Breast epithelium (tissue), 4 donors: ENCODE results near the gene TTLL12. TPM values are rescaled to one million over a fixed set of nuclear protein-coding genes. Genes with fewer than 3 reads are reported as not detected.

Source experiments
- DNase-seq, 2 donors: peaks; one replicate each; pipeline ENCODE4 v3.0.0-alpha.2; 2019; ENCODE audit warnings: low spot score in 2 of 2
- H3K27ac ChIP-seq, 2 donors: fragments of 200-600 bp; sonication (generic) in 1 of 2; one replicate each; pipeline ENCODE4 v1.5.1; 2016 to 2019; ENCODE audit warnings: mild to moderate bottlenecking in 1 of 2
- H3K27me3 ChIP-seq, 2 donors: fragments of 200-600 bp; sonication (generic) in 1 of 2; one replicate each; pipeline versions ENCODE4 v1.5.1 to v1.6.0; 2017 to 2019; ENCODE audit warnings: control low read depth in 1 of 2, mild to moderate bottlenecking in 1 of 2
- H3K36me3 ChIP-seq: fragments of 200-600 bp; one replicate; pipeline ENCODE4 v1.5.1; 2019
- H3K4me1 ChIP-seq, 2 donors: fragments of 200-600 bp; sonication (generic); one replicate each; pipeline ENCODE4 v1.5.1; 2016 to 2019; ENCODE audit warnings: control low read depth in 1 of 2
- H3K4me3 ChIP-seq, 3 donors: fragments of 200-600 bp; sonication (generic); 1 replicate in 2 of 3; 2 replicates in 1 of 3; pipeline ENCODE4 v1.5.1; 2016 to 2019; ENCODE audit warnings: mild to moderate bottlenecking in 3 of 3, moderate library complexity in 2 of 3
- H3K9me3 ChIP-seq, 2 donors: fragments of 200-600 bp; sonication (generic) in 1 of 2; one replicate each; pipeline ENCODE4 v1.5.1; 2016 to 2019; ENCODE audit warnings: control low read depth in 1 of 2
- CTCF ChIP-seq, 3 donors: fragments of 450-650 bp; IDR thresholded peaks; one replicate each; pipeline ENCODE4 v1.5.1; 2016 to 2017; ENCODE audit warnings: antibody characterized with exemption in 3 of 3, mild to moderate bottlenecking in 3 of 3, moderate library complexity in 3 of 3
- POLR2A ChIP-seq: fragments of 450-650 bp; IDR thresholded peaks from one replicate; pipeline ENCODE4 v1.6.1; 2016; ENCODE audit warnings: antibody characterized with exemption, mild to moderate bottlenecking, moderate library complexity
- POLR2AphosphoS5 ChIP-seq, 3 donors: sonication (generic); formaldehyde crosslinking; IDR thresholded peaks; one replicate each; pipeline ENCODE4 v1.6.1; 2017; ENCODE audit warnings: antibody characterized with exemption in 3 of 3
- intact Hi-C: fragments of 100-400 bp; cut with DNase I; formaldehyde crosslinking; loops from one replicate; pipeline ENCODE4 v1.15.1; 2023; ENCODE audit warnings: low total_unique reads
- total RNA-seq, 3 donors: library from RNA; depleted of rRNA; stranded (reverse); fragments of >200 nt; gene quantifications; one replicate each; pipeline ENCODE4 v1.1.0, GENCODE V29; 2016

TTLL12 gene
- total RNA-seq, 3 donors from 2014 or later, result 25.9 to 36.0 (median 31.4) TPM

DNA sequence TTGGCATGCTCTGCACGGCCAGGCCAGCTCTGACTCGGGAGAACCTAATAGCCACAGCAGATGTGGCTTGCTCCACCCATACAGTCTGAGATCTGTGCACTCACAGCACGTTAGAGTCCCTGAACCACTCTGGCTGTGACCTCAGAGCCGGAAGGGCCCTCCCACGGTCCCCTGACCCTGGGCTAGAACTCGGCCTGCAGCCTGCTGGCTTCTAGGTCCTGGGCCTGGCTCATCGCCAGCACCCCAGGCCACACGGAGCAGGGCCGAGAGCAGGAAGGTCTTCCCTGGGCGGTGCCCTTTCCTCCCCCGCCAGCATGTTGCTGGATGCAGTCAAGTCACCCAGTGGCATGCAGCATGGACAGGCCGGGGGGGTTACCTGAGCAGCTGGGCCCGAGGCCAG is 35.3 kb upstream of the TTLL12 start:
- TF ChIP-seq CTCF (IDR thresholded peaks at IDR 0.05), result no peak
- TF ChIP-seq POLR2A, result no peak
- TF ChIP-seq POLR2AphosphoS5 (IDR thresholded peaks at IDR 0.05), result no peak
- DNase-seq, result no peak
- intact Hi-C loops, result no loop called here
- no peaks in the 10 kb centered on the region for H3K36me3 ChIP-seq
- H3K4me1 ChIP-seq, result peaks cover 6 to 9% of the 10 kb centered on the region in 2 donors
- no peaks in the 10 kb centered on the region for H3K27me3 ChIP-seq
- H3K4me3 ChIP-seq, result no peak overlapping the region
- H3K27ac ChIP-seq, result no peak overlapping the region
- no peaks in the 10 kb centered on the region for H3K9me3 ChIP-seq

GRCh38 chr22:43220625-43221380 is 33.9 kb upstream of the TTLL12 start:
- Histone ChIP-seq H3K4me1 (peaks cover 6% of the 10 kb centered on the region in 2 donors), H3K27me3 (no peaks in the 10 kb centered on the region), H3K36me3 (no peaks in the 10 kb centered on the region), H3K9me3 (no peaks in the 10 kb centered on the region), H3K27ac (no peak overlapping the region), H3K4me3 (no peak overlapping the region)
- intact Hi-C loops, result no loop called here
- TF ChIP-seq CTCF (IDR thresholded peaks at IDR 0.05), result no peak
- TF ChIP-seq POLR2A, result no peak
- TF ChIP-seq POLR2AphosphoS5 (IDR thresholded peaks at IDR 0.05), result no peak
- DNase-seq, result no peak

- no peak for DNase-seq
- Histone ChIP-seq H3K36me3 (no peaks in the 10 kb centered on the region), H3K4me3 (no peak overlapping the region), H3K9me3 (no peaks in the 10 kb centered on the region), H3K27ac (no peak overlapping the region), H3K27me3 (no peaks in the 10 kb centered on the region), H3K4me1 (peaks cover 6% of the 10 kb centered on the region in 2 donors)
- no peak for TF ChIP-seq CTCF (IDR thresholded peaks at IDR 0.05)
- TF ChIP-seq POLR2A, result no peak
- no peak for TF ChIP-seq POLR2AphosphoS5 (IDR thresholded peaks at IDR 0.05)
- intact Hi-C loops, result no loop called here
These were observed 31.9 kb upstream of the TTLL12 start for GRCh38 chr22:43218786-43219185.

DNA sequence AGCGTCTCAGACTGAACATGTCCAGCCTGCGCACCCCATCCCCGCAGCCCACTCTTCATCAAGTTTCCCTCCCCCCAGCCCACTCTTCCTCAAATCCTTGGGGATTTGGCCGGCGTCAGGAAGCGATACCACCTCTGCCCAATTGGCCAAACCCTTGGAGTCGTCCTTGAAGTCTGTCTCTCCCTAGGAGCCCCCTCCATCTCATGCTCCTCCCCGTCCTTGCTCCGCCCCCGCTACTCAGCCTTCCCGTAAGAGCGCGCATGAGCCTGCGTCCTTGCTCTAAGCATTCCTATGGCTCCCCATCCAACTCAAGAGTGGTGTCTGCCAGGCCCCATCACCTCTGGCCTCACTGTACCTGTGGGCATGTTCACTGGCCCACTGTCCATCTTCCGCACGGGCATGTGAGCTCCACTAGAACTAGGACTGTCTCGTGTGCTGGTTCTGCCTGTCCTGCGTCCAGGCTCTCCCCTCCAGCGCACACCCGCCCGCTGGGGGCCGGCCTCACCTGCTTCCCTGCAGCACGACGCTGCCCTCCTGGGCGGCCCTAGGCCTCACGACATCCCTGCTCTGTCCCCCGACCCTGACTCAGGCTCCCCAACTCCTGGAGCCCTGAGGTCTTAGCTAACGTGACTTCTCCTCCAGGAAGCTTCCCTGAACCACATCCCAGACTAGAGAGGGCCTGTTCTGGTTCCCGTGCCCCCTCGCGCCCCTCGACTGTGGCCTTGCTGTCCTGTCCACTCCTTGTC is 30.5 kb upstream of the TTLL12 start:
- intact Hi-C loops, result no loop called here
- Histone ChIP-seq H3K36me3 (no peaks in the 10 kb centered on the region), H3K9me3 (no peaks in the 10 kb centered on the region), H3K4me3 (no peak overlapping the region), H3K4me1 (peaks cover 2% of the 10 kb centered on the region in 2 donors), H3K27ac (no peak overlapping the region), H3K27me3 (no peaks in the 10 kb centered on the region)
- no peak for DNase-seq
- TF ChIP-seq CTCF (IDR thresholded peaks at IDR 0.05), result no peak
- TF ChIP-seq POLR2AphosphoS5 (IDR thresholded peaks at IDR 0.05), result no peak
- no peak for TF ChIP-seq POLR2A

GRCh38 chr22:43216738-43217137 is 29.8 kb upstream of the TTLL12 start:
- intact Hi-C loops, result no loop called here
- Histone ChIP-seq H3K27ac (no peak overlapping the region), H3K36me3 (no peaks in the 10 kb centered on the region), H3K4me3 (no peak overlapping the region), H3K4me1 (no peaks in the 10 kb centered on the region), H3K9me3 (no peaks in the 10 kb centered on the region), H3K27me3 (no peaks in the 10 kb centered on the region)
- DNase-seq, result no peak
- no peak for TF ChIP-seq POLR2A
- TF ChIP-seq POLR2AphosphoS5 (IDR thresholded peaks at IDR 0.05), result no peak
- TF ChIP-seq CTCF (IDR thresholded peaks at IDR 0.05), result no peak
